ENCODE results near the gene SLC35F6. TPM values are rescaled to one million over a fixed set of nuclear protein-coding genes. Genes with fewer than 3 reads are reported as not detected.
"Not testable (repeated sequence)": the region's sequence is repeated elsewhere in the genome, so short reads cannot be mapped to it uniquely, and the experiment has no call there.

Gene SLC35F6
- polyA plus RNA-seq, 1 donor = 9.0 TPM

DNA sequence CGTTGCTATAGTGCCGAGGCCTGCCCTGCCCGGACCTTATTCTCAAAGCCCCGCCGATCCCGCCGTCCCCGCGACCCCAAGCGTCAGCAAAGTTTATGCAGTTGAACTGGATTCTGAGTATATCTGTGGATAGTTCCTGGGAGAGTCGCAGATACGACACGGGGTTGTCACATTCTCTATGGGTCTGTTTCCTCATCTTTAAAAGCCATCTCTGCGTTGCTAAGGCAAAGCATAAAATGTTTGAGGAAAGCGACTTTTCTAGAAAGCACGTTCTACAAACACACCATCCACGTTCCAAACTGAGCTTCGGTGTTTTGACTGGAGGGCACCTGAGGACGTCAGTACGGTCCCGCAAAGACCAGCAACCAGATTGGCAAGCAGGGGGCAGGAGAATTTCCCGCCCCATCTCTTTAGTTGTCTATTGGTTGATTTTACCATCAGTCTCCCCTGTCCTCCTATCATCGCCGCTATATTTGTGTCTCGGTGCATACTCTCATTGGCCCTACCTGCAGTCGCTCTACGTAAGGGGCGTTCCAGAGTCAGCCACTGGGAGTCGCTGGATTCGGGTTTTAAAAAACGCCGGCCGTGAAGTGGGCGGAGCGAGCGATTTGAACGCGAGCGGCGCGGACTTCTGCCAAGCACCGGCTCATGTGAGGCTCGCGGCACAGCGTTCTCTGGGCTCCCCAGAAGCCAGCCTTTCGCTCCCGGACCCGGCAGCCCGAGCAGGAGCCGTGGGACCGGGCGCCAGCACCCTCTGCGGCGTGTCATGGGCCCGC lies 21.5 kb downstream of the SLC35F6 start, which contains the start of gene CENPA:
Gene CENPA, plus strand, starts transcription at position 626 of the 776 bp plus-strand sequence. Its CDS starts 141 bp downstream, at position 767.
- peak; percentile 98 for DNase-seq

DNA sequence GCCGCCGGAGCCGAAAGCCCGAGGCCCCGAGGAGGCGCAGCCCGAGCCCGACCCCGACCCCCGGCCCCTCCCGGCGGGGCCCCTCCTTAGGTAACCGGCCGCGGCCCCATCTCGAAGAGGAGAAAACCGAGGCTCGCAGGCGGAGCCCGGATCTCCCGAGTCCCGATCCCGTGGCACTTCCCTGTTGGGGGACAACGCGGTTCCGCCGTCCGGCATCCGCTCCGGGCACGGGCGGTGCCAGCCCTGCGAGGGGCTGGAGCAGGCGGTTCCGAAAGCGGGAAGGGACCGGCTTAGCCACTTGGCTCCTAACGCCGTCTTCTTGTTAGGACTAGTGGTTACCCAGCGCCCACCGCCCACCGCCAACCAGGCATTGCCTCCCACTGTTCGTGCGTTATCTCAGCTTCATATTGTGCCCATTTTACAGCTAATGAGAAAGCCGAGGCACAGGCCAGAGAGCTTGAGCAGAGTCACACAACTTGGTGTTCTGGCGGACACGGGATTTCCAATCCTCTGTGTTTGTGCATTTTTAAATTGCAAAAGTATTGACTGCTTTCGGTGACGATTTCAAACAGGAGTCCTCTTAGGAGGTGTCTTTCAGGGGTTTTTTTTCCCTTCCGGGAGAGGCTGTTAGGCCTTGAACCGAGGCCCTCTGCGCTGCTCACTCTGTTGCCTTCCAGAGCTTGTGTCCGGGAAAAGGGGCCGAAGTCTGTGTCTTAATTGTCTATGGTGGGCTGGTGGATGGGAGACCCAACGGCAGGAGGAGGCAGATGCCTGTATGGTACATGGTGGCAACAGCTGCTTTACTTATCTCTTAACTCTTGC lies 22.3 kb downstream of the SLC35F6 start:
- DNase-seq = no peak

- DNase-seq = no peak
Measured at GRCh38 chr2:26792720-26793119, 28.6 kb downstream of the SLC35F6 start.

DNA sequence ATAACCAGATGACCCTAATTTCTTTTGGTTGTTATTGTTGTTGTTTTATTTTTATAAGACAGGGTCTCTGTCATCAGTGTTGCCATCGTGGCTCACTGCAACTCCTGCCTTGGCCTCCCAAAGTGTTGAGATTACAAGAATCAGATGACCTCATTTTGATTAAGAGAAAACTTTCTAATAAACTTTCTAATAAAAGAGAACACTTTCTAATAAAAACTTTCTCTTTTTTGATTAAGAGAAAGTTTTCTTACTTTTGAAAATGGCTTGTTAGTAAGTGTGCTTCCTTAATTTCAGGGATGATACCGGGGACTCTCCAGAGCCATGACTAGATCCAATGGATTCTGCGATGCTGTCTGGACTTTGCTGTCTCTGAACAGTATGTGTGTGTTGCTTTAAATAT lies 29.4 kb downstream of the SLC35F6 start:
- DNase-seq = no peak

- DNase-seq = not testable (repeated sequence)
Measured at GRCh38 chr2:26795135-26795534, 31.1 kb downstream of the SLC35F6 start.

DNA sequence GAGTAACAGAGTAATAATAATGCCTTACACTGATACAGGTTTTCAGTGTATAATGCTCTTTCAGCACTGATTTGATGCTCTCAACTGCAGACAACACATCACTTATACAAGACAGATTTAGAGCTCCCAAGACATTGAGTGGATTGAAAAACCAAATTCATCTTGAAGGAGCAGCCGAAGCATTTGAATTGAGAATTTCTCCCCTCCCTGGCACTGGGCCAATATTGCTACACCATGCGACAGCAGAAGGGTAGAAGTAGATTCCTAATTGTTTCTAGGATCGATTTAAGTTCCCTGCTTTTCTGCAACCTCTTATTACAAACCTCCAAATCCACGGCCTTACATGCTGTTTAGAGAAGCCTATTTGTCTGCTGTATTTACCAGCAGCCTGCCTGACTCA lies 37.2 kb downstream of the SLC35F6 start:
- DNase-seq = no peak

DNA sequence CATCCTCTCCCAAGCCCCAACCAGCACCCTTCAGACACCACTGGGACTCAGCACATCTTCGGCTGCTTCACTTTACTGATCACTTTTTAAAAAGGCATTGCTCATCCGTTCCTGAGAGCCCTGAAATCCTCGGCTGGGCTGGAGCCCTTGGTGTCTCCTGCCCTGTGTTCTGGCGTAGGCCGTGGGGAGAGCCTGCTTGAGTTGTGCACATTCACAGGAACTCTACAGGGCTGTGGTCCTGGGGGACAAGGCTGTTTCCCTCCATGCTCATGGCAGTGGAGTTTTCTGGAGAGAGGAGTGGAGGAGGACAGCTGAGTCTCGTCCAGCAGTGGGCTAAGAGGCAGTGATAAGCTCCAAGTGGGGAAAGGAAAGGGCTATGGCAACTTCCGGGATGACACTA lies 37.7 kb downstream of the SLC35F6 start:
- no peak for DNase-seq

DNA sequence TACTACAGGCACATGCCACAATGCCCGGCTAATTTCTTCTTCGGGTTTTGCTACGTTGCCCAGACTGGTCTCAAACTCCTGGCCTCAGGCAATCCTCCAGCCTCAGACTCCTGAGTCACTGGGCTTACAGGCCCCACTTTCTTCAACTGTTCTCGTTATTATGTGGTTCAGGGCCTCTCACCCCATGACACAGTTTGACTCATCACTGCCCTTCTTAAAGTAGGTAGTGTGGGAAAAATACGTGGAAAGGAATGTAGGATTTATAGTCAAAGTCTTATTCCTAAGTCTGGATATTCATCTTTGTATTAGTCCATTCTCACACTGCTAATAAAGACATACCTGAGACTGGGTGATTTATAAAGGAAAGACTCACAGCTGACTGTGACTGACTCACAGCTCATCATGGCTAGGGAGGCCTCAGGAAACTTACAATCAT lies 41.2 kb downstream of the SLC35F6 start:
- no peak for DNase-seq

GRCh38 chr2:26807788-26808460 lies 43.8 kb downstream of the SLC35F6 start:
- no peak for DNase-seq

- no peak for DNase-seq
Measured at GRCh38 chr2:26809211-26809610, 45.1 kb downstream of the SLC35F6 start.

GRCh38 chr2:26809876-26810577 lies 45.9 kb downstream of the SLC35F6 start:
- peak; percentile 20 for DNase-seq

DNA sequence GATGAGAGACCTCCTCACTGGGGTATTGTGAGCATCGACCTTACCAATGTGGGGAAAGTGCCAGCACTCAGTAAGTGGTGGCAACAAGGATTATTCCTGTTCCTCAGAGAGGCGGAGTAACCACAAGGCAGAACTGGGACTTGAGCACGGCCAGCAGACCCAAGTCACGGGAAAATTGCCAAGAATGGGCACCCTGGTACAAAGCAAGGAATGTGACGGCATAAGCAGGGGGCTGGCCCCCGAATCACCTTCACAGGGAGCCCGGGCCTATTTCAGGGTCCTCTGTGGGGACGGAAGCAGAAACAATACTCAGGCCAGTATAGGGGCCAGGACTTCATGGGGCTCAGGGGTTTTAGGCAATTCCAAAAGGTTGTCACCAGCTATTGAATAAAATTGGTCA lies 47.2 kb downstream of the SLC35F6 start:
- no peak for DNase-seq

- no peak for DNase-seq
Measured at GRCh38 chr2:26811791-26812694, 48.0 kb downstream of the SLC35F6 start.

GRCh38 chr2:26812731-26813130 lies 48.6 kb downstream of the SLC35F6 start:
- no peak for DNase-seq

GRCh38 chr2:26814072-26814765 lies 50.1 kb downstream of the SLC35F6 start:
- DNase-seq = not testable (repeated sequence)

DNA sequence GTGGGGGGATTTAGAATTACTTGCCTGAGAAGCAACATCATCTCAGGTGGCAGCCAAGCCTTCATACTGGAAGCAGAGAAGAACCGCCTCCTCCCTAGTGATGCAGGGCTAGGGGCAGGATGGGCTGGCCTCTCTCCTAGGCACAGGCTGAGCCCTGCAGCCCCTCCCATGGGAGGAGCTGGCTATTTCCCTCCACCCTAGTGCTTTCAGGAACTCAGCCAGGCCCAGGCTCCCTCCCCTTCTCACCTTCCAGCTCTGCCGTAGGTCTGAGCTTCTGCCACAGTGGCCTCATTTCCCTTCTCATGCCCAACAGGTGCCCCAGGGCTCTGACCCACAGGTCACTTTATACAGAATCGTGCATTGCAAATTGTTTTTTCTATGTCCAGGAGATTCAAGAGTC lies 52.8 kb downstream of the SLC35F6 start:
- DNase-seq = no peak

DNA sequence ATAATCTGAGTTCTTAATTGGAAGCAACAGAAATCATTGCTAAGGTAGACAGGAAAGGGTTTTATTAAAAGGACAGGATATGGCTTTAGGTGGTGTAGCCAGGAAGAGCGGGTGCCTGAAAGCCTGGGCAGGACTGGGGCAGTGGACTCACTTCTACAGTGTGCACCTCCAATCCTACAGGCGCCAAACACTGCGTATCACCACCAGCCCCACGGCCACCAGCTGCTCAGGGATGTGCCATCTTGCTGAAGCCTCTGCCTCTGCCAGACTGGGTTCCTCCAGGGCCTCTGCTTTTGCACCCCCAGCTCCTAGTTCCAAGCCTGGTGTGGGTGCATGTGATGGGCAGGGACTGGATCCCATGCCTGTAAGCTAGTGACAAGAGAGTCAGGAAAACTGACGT lies 54.2 kb downstream of the SLC35F6 start:
- no peak for DNase-seq

DNA sequence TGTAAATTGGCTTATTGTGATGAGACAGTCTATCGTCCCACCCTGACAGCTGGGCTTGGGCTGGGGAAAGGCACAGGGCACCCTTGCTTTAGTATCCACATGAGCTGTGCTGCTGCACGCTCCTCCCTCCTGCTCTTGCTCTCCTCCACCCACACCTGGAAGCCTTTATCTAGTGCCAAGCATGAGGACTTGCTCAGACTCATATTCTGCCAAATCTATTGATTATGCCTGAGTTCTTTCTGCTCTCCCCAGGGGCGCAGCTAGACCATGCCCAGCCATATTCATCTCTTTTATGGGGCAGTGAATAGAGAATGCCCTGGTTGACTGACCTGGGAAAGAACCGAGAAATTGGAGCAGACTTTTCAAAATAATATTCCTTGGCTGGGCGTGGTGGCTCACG lies 54.9 kb downstream of the SLC35F6 start:
- no peak for DNase-seq

GRCh38 chr2:26820932-26821331 lies 56.8 kb downstream of the SLC35F6 start:
- DNase-seq = no peak

- no peak for DNase-seq
Measured at GRCh38 chr2:26822877-26823276, 58.8 kb downstream of the SLC35F6 start.
